Vagina (tissue), 2 donors: ENCODE data around the gene FAIM2.

Experiments used
- POLR2A ChIP-seq, 2 donors: fragments of 450-650 bp; IDR thresholded peaks; one replicate each; pipeline ENCODE4 v1.6.1; 2017; ENCODE audit warnings: antibody characterized with exemption in 2 of 2, mild to moderate bottlenecking in 2 of 2, moderate library complexity in 2 of 2
- TF ChIP-seq, protein P1 (sequence below), 3 experiments: fragments of 450-650 bp in 2 of 3; fragments of 200-600 bp in 1 of 3; sonication (generic) in 1 of 3; IDR thresholded peaks; one replicate each; pipeline ENCODE4 v1.5.1; 2017 to 2019; ENCODE audit warnings: antibody characterized with exemption in 3 of 3, mild to moderate bottlenecking in 2 of 3, moderate library complexity in 2 of 3

GRCh38 chr12:49818241-49818895 lies 85.3 kb downstream of the FAIM2 start:
- TF ChIP-seq, protein P1, sequence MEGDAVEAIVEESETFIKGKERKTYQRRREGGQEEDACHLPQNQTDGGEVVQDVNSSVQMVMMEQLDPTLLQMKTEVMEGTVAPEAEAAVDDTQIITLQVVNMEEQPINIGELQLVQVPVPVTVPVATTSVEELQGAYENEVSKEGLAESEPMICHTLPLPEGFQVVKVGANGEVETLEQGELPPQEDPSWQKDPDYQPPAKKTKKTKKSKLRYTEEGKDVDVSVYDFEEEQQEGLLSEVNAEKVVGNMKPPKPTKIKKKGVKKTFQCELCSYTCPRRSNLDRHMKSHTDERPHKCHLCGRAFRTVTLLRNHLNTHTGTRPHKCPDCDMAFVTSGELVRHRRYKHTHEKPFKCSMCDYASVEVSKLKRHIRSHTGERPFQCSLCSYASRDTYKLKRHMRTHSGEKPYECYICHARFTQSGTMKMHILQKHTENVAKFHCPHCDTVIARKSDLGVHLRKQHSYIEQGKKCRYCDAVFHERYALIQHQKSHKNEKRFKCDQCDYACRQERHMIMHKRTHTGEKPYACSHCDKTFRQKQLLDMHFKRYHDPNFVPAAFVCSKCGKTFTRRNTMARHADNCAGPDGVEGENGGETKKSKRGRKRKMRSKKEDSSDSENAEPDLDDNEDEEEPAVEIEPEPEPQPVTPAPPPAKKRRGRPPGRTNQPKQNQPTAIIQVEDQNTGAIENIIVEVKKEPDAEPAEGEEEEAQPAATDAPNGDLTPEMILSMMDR (IDR thresholded peaks at IDR 0.05), result no peak
- TF ChIP-seq POLR2A (IDR thresholded peaks at IDR 0.05), result no peak
